K562 (cell line): ENCODE measurements around the gene ASB11. TPM values are rescaled to one million over a fixed set of nuclear protein-coding genes. Genes with fewer than 3 reads are reported as not detected.

ENCODE experiments used
- COPS2 ChIP-seq: fragments of 450-650 bp; conservative IDR thresholded peaks from 2 replicates; pipeline ENCODE4 v1.6.1; 2016; ENCODE audit warnings: mild to moderate bottlenecking, moderate library complexity
- ESRRA ChIP-seq: fragments of 450-650 bp; IDR thresholded peaks from 2 replicates; pipeline ENCODE4 v1.6.1; 2014; ENCODE audit warnings: low read depth, mild to moderate bottlenecking, moderate library complexity, borderline replicate concordance
- FOXM1 ChIP-seq, 2 experiments: fragments of 450-650 bp in 1 of 2; sonication (generic) in 1 of 2; formaldehyde crosslinking in 1 of 2; IDR thresholded peaks; 2 replicates each; pipeline versions ENCODE4 v1.6.1 to v1.9.0; 2017 to 2022; ENCODE audit warnings: low read depth in 2 of 2, mild to moderate bottlenecking in 2 of 2, missing genetic modification reagents in 1 of 2, moderate library complexity in 1 of 2
- FOXO4 ChIP-seq: fragments of 450-650 bp; formaldehyde crosslinking; IDR thresholded peaks from 2 replicates; pipeline ENCODE4 v1.4.0; 2020; ENCODE audit warnings: mild to moderate bottlenecking, moderate library complexity
- GTF2A2 ChIP-seq: IDR thresholded peaks from 2 replicates; pipeline ENCODE4 v1.6.1; 2016; ENCODE audit warnings: mild to moderate bottlenecking, missing genetic modification characterization, missing compliant biosample characterization
- HBP1 ChIP-seq: fragments of 450-650 bp; formaldehyde crosslinking; IDR thresholded peaks from 2 replicates; pipeline ENCODE4 v1.4.0; 2022; ENCODE audit warnings: missing genetic modification characterization
- HEY1 ChIP-seq: fragments of 250-450 bp; sonication (Bioruptor Pico); IDR thresholded peaks from 2 replicates; pipeline ENCODE4 v1.5.0; 2020; ENCODE audit warnings: mild to moderate bottlenecking, moderate library complexity, borderline replicate concordance
- LARP7 ChIP-seq: fragments of 450-650 bp; IDR thresholded peaks from 2 replicates; pipeline ENCODE4 v1.6.1; 2016
- MCM5 ChIP-seq: fragments of 450-650 bp; IDR thresholded peaks from 2 replicates; pipeline ENCODE4 v1.6.1; 2016; ENCODE audit warnings: low read depth
- MLLT1 ChIP-seq, 2 experiments: fragments of 450-650 bp; IDR thresholded peaks; 2 replicates each; pipeline ENCODE4 v1.6.1; 2016
- NFE2L1 ChIP-seq: fragments of 450-650 bp; IDR thresholded peaks from 2 replicates; pipeline ENCODE4 v1.6.1; 2016; ENCODE audit warnings: missing genetic modification characterization, low read depth, mild to moderate bottlenecking, missing compliant biosample characterization, moderate library complexity, borderline replicate concordance
- OTX1 ChIP-seq: fragments of 450-650 bp; formaldehyde crosslinking; IDR thresholded peaks from 2 replicates; pipeline ENCODE4 v1.4.0; 2022; ENCODE audit warnings: mild to moderate bottlenecking
- PHF8 ChIP-seq: fragments of 200-600 bp; sonication (generic); IDR thresholded peaks from 2 replicates; pipeline ENCODE4 v1.6.1; 2012; ENCODE audit warnings: mixed run types, mild to moderate bottlenecking, inconsistent platforms, low read length, moderate library complexity, borderline replicate concordance
- SNIP1 ChIP-seq: fragments of 450-650 bp; IDR thresholded peaks from 2 replicates; pipeline ENCODE4 v1.7.1; 2017; ENCODE audit warnings: low read depth, mild to moderate bottlenecking
- TAF7 ChIP-seq: fragments of 450-650 bp; IDR thresholded peaks from 2 replicates; pipeline ENCODE4 v1.6.1; 2016; ENCODE audit warnings: missing genetic modification characterization, missing compliant biosample characterization
- TBL1XR1 ChIP-seq, 2 experiments: IDR thresholded peaks; 2 replicates each; pipeline ENCODE4 v1.6.1; 2012; ENCODE audit warnings: improper control_type of control experiment in 2 of 2, low read length in 2 of 2, mild to moderate bottlenecking in 1 of 2
- TSC22D4 ChIP-seq: fragments of 450-650 bp; IDR thresholded peaks from 2 replicates; pipeline ENCODE4 v1.6.1; 2016; ENCODE audit warnings: missing genetic modification characterization, missing biosample characterization, control low read depth
- ZC3H8 ChIP-seq: fragments of 450-650 bp; IDR thresholded peaks from 2 replicates; pipeline ENCODE4 v1.6.1; 2017
- ZNF592 ChIP-seq: fragments of 450-650 bp; IDR thresholded peaks from 2 replicates; pipeline ENCODE4 v1.6.1; 2017; ENCODE audit warnings: antibody characterized with exemption, mild to moderate bottlenecking
- polyA plus RNA-seq, 8 experiments: library from polyadenylated mRNA; depleted of rRNA in 4 of 8; stranded (reverse) in 5 of 8; unstranded in 3 of 8; fragments of >200 nt; fragmentation: Nextera tagmentation in 2 of 8; fragmentation: Illumina TruSeq in 1 of 8; extraction: Ambion mirVana in 2 of 8; extraction: Trizol in 1 of 8; gene quantifications; 2 replicates each; pipeline versions ENCODE4 v1.2.1 to v1.2.3, GENCODE V29; 2011 to 2014; ENCODE audit warnings: inconsistent platforms in 1 of 8, missing spikeins in 1 of 8
- total RNA-seq, 7 experiments: library from RNA; depleted of rRNA in 6 of 7; stranded (reverse); fragments of >200 nt in 6 of 7; fragmentation: Illumina TruSeq in 2 of 7; extraction: Trizol in 2 of 7; gene quantifications; 2 replicates each; pipeline versions ENCODE4 v1.2.1 to v1.2.3, GENCODE V29; 2011 to 2021; ENCODE audit warnings: low replicate concordance in 1 of 7

Gene ASB11
- total and polyA plus RNA-seq, 9 of the 15 experiments (the other 6 are each of a cell fraction or from before 2014, with no cell fraction given) = not detected

GRCh38 chrX:15335135-15336022 is 19.9 kb upstream of the ASB11 start, which contains the start of gene PIGA (continued):
- TF ChIP-seq ZNF592 (no peak), GTF2A2 (no peak), PHF8 (peak; percentile 84; the same call in 1 of the 2 replicates), HBP1 (CRISPR knock-in tag) (no peak), FOXO4 (CRISPR knock-in tag) (no peak), NFE2L1 (tag) (no peak), SNIP1 (no peak), MCM5 (no peak), ESRRA (no peak), TAF7 (tag) (no peak), COPS2 (no peak), FOXM1 (IDR thresholded peaks at IDR 0.05; ENCODE audit: low read depth) (peak; percentile 69), FOXM1 (CRISPR knock-in tag; IDR thresholded peaks at IDR 0.05; ENCODE audit: low read depth) (no peak), OTX1 (CRISPR knock-in tag) (no peak), HEY1 (CRISPR knock-in tag) (no peak), LARP7 (no peak), MLLT1 (IDR thresholded peaks at IDR 0.05) (no peak), ZC3H8 (no peak), TBL1XR1 (IDR thresholded peaks at IDR 0.05; ENCODE audit: low read length in 2 of 2) (peak in 1 of 2 experiments; percentile 41; a peak in 1 of 4 replicates), TSC22D4 (tag) (no peak)
